SK-N-SH (cell line): Measurements from ENCODE around the gene TMEM44. TPM values are rescaled to one million over a fixed set of nuclear protein-coding genes. Genes with fewer than 3 reads are reported as not detected.
A peak's percentile ranks its signal among the peaks of the same experiment; 100 is the strongest.

Source experiments
- CTCF ChIA-PET: fragments of 300-600, 350-600 bp; formaldehyde crosslinking; extraction: SDS; loops from one replicate; lab custom pipeline; 2021; lab: Yijun Ruan, JAX
- POLR2A ChIA-PET: fragments of 350-600 bp; sonication (Branson Sonifier 250); formaldehyde crosslinking; extraction: SDS; loops from one replicate; lab custom pipeline; 2020; ENCODE audit warnings: antibody characterized with exemption, inconsistent platforms; lab: Yijun Ruan, JAX
- DNase-seq: peaks from one replicate; pipeline ENCODE4 v3.0.0; 2012
- H2AFZ ChIP-seq: fragments of 200-600 bp; sonication (generic); 2 replicates; pipeline ENCODE4 v1.8.1; 2016; ENCODE audit warnings: antibody characterized with exemption, mild to moderate bottlenecking, low read depth
- H3F3A ChIP-seq: fragments of 200-600 bp; sonication (generic); replicated peaks from 2 replicates; pipeline ENCODE3; 2016; ENCODE audit warnings: antibody characterized with exemption, mild to moderate bottlenecking; ENCODE audit not compliant: insufficient read depth
- H3K27ac ChIP-seq, 2 experiments: fragments of 200-500 bp in 1 of 2; fragments of 200-600 bp in 1 of 2; sonication (Bioruptor generic) in 1 of 2; sonication (generic), shearing (Covaris generic) in 1 of 2; 2 replicates each; pipeline versions ENCODE4 v1.5.1 to v1.6.1; 2014 to 2016; ENCODE audit warnings: low read depth in 2 of 2, inconsistent platforms in 1 of 2, low read length in 1 of 2, mild to moderate bottlenecking in 1 of 2, mixed read lengths in 1 of 2
- H3K27me3 ChIP-seq: fragments of 200-600 bp; sonication (generic), shearing (Covaris generic); 2 replicates; pipeline ENCODE4 v1.6.1; 2016; ENCODE audit warnings: mixed run types; ENCODE audit not compliant: insufficient read depth
- H3K36me3 ChIP-seq, 2 experiments: fragments of 200-500 bp in 1 of 2; fragments of 200-600 bp in 1 of 2; sonication (Bioruptor generic) in 1 of 2; sonication (generic) in 1 of 2; replicated peaks in 1 of 2; 2 replicates each; pipeline versions ENCODE3 to v1.5.1; 2014 to 2016; ENCODE audit warnings: low read length in 1 of 2, mild to moderate bottlenecking in 1 of 2; ENCODE audit not compliant: insufficient read depth in 2 of 2, control insufficient read depth in 1 of 2
- H3K4me1 ChIP-seq, 2 experiments: fragments of 200-500 bp in 1 of 2; fragments of 200-600 bp in 1 of 2; sonication (Bioruptor generic) in 1 of 2; sonication (generic), shearing (Covaris generic) in 1 of 2; 2 replicates each; pipeline versions ENCODE4 v1.5.1 to v1.6.1; 2014 to 2016; ENCODE audit warnings: low read depth in 1 of 2, low read length in 1 of 2, mixed run types in 1 of 2; ENCODE audit not compliant: insufficient read depth in 2 of 2, control insufficient read depth in 1 of 2
- H3K4me2 ChIP-seq: fragments of 200-600 bp; sonication (generic), shearing (Covaris generic); 2 replicates; pipeline ENCODE4 v1.6.1; 2017; ENCODE audit warnings: mixed run types
- H3K4me3 ChIP-seq, 2 experiments: fragments of 200-500 bp in 1 of 2; fragments of 200-600 bp in 1 of 2; sonication (Bioruptor generic) in 1 of 2; sonication (generic), shearing (Covaris generic) in 1 of 2; 2 replicates each; pipeline versions ENCODE4 v1.5.1 to v1.8.1; 2014 to 2016; ENCODE audit warnings: low read depth in 2 of 2, inconsistent platforms in 1 of 2, low read length in 1 of 2, mild to moderate bottlenecking in 1 of 2, mixed read lengths in 1 of 2, moderate library complexity in 1 of 2
- H3K79me2 ChIP-seq: fragments of 200-600 bp; sonication (generic); 2 replicates; pipeline ENCODE4 v1.8.1; 2017; ENCODE audit warnings: mild to moderate bottlenecking; ENCODE audit not compliant: insufficient read depth
- H3K9ac ChIP-seq: fragments of 200-600 bp; sonication (generic); 2 replicates; pipeline ENCODE4 v1.6.1; 2017; ENCODE audit warnings: mixed run types
- H3K9me2 ChIP-seq: fragments of 200-600 bp; sonication (generic); 2 replicates; pipeline ENCODE4 v1.6.1; 2017; ENCODE audit warnings: mixed run types
- H3K9me3 ChIP-seq: fragments of 200-600 bp; sonication (generic); 2 replicates; pipeline ENCODE4 v1.6.1; 2017; ENCODE audit warnings: mixed run types, mild to moderate bottlenecking, moderate library complexity
- H4K20me1 ChIP-seq: fragments of 200-600 bp; sonication (generic); 2 replicates; pipeline ENCODE4 v1.6.1; 2017; ENCODE audit warnings: mild to moderate bottlenecking, mixed run types; ENCODE audit not compliant: insufficient read depth
- CHD2 ChIP-seq: fragments of 150-350 bp; IDR thresholded peaks from 2 replicates; pipeline ENCODE4 v1.6.1; 2018; ENCODE audit warnings: low read length; ENCODE audit not compliant: partially characterized antibody
- EP300 ChIP-seq, 2 experiments: IDR thresholded peaks; 2 replicates each; pipeline versions ENCODE4 v1.4.0 to v1.6.1; 2012; ENCODE audit warnings: borderline replicate concordance in 1 of 2, low read depth in 1 of 2, low read length in 1 of 2
- EZH2phosphoT487 ChIP-seq: fragments of 200-600 bp; sonication (generic); IDR thresholded peaks from 2 replicates; pipeline ENCODE4 v1.6.1; 2017; ENCODE audit warnings: low read depth, mixed run types, mild to moderate bottlenecking, antibody characterized with exemption, moderate library complexity, borderline replicate concordance
- FOSL2 ChIP-seq: IDR thresholded peaks from 2 replicates; pipeline ENCODE4 v1.4.0; 2012; ENCODE audit warnings: low read depth, mild to moderate bottlenecking, moderate library complexity, borderline replicate concordance
- FOXJ3 ChIP-seq: sonication (generic); formaldehyde crosslinking; IDR thresholded peaks from 2 replicates; pipeline ENCODE4 v1.5.1; 2020; ENCODE audit warnings: mild to moderate bottlenecking, missing genetic modification reagents
- JUND ChIP-seq: IDR thresholded peaks from 2 replicates; pipeline ENCODE4 v1.4.0; 2012
- MAX ChIP-seq: IDR thresholded peaks from 2 replicates; pipeline ENCODE4 v1.4.0; 2012; ENCODE audit warnings: low read depth
- MEF2A ChIP-seq: IDR thresholded peaks from 2 replicates; pipeline ENCODE4 v1.4.0; 2012; ENCODE audit warnings: low read depth, borderline replicate concordance
- NFIC ChIP-seq: IDR thresholded peaks from 2 replicates; pipeline ENCODE4 v1.4.0; 2012; ENCODE audit warnings: borderline replicate concordance
- PBX3 ChIP-seq: IDR thresholded peaks from 2 replicates; pipeline ENCODE4; 2012
- POLR2AphosphoS5 ChIP-seq: IDR thresholded peaks from 2 replicates; pipeline ENCODE4 v1.6.1; 2012; ENCODE audit warnings: low read depth, low read length
- RCOR1 ChIP-seq: fragments of 150-350 bp; IDR thresholded peaks from 2 replicates; pipeline ENCODE4 v1.6.1; 2017; ENCODE audit warnings: antibody characterized with exemption, low read length
- RFX5 ChIP-seq: IDR thresholded peaks from 2 replicates; pipeline ENCODE4 v1.6.1; 2012; ENCODE audit warnings: mild to moderate bottlenecking, improper control_type of control experiment, low read length
- SMC3 ChIP-seq: IDR thresholded peaks from 2 replicates; pipeline ENCODE4 v1.6.1; 2012; ENCODE audit warnings: low read depth, low read length, improper control_type of control experiment
- TAF1 ChIP-seq: IDR thresholded peaks from 2 replicates; pipeline ENCODE4 v1.6.1; 2012; ENCODE audit warnings: low read depth, mild to moderate bottlenecking, low read length, moderate library complexity, borderline replicate concordance
- TEAD4 ChIP-seq: IDR thresholded peaks from 2 replicates; pipeline ENCODE4 v1.4.0; 2012; ENCODE audit warnings: mild to moderate bottlenecking, borderline replicate concordance; ENCODE audit not compliant: insufficient read depth
- USF2 ChIP-seq: fragments of 150-350 bp; IDR thresholded peaks from 2 replicates; pipeline ENCODE4 v1.6.1; 2017; ENCODE audit warnings: antibody characterized with exemption, low read length, low read depth, borderline replicate concordance
- WGBS: methylation state at CpG from one replicate; pipeline ENCODE4 v1.1.6; 2017; ENCODE audit warnings: low lambda C conversion rate; 5-methylcytosine and 5-hydroxymethylcytosine counted together
- polyA plus RNA-seq, 3 experiments: library from polyadenylated mRNA; depleted of rRNA; stranded (reverse); fragments of >200 nt; gene quantifications; 2 replicates each; pipeline ENCODE4 v1.2.3, GENCODE V29; 2012
- TF ChIP-seq, protein P1 (sequence below): fragments of 200-600 bp; sonication (generic); IDR thresholded peaks from 2 replicates; pipeline ENCODE4 v1.6.1; 2017; ENCODE audit warnings: antibody characterized with exemption, mild to moderate bottlenecking, moderate library complexity

TMEM44 gene
- polyA plus RNA-seq, 1 of the 3 experiments (the other 2 are of a cell fraction), result 22.6 TPM

- Histone ChIP-seq H3K9me2 (no peaks in the 10 kb centered on the region), H3K36me3 (peaks cover 0 to 19% of the 10 kb centered on the region in 2 experiments), H3K4me2 (no peak overlapping the region), H3K9ac (no peak overlapping the region), H3K27ac (peak overlapping the region in 1 of 2 experiments; percentile 91; a peak in 2 of 4 replicates), H3K4me3 (no peak overlapping the region), H3K9me3 (no peaks in the 10 kb centered on the region), H3K4me1 (peaks cover 6 to 10% of the 10 kb centered on the region in 2 experiments; a peak in 2 of 4 replicates), H3K27me3 (no peaks in the 10 kb centered on the region), H4K20me1 (no peaks in the 10 kb centered on the region), H3K79me2 (peaks cover 21% of the 10 kb centered on the region), H3F3A (peaks cover 46% of the 10 kb centered on the region), H2AFZ (no peak overlapping the region)
- ChIA-PET POLR2A (interaction anchor here (1.3 kb wide), 1 partner anchor 30 kb away, joined by 4 read pairs; no protein-coding TSS in a partner anchor), CTCF (interaction anchor here (0.9 to 3.5 kb wide), 4 partner anchors 8 to 114 kb away, joined by 3 to 13 read pairs (median 4); no protein-coding TSS in a partner anchor)
- 94% methylated on average over 5 of the region's 5 CpGs for WGBS
- no peak for DNase-seq
- TF ChIP-seq MEF2A (no peak), MAX (no peak), FOXJ3 (CRISPR knock-in tag) (no peak), NFIC (no peak), POLR2AphosphoS5 (no peak), PBX3 (no peak), CHD2 (no peak), RCOR1 (no peak), EP300 (IDR thresholded peaks at IDR 0.05; ENCODE audit: borderline replicate concordance in 1 of 2, low read depth in 1 of 2, low read length in 1 of 2) (no peak), TAF1 (no peak), SMC3 (no peak), USF2 (no peak), EZH2phosphoT487 (no peak), JUND (no peak), TEAD4 (no peak), FOSL2 (no peak), RFX5 (no peak)
- TF ChIP-seq, protein P1, sequence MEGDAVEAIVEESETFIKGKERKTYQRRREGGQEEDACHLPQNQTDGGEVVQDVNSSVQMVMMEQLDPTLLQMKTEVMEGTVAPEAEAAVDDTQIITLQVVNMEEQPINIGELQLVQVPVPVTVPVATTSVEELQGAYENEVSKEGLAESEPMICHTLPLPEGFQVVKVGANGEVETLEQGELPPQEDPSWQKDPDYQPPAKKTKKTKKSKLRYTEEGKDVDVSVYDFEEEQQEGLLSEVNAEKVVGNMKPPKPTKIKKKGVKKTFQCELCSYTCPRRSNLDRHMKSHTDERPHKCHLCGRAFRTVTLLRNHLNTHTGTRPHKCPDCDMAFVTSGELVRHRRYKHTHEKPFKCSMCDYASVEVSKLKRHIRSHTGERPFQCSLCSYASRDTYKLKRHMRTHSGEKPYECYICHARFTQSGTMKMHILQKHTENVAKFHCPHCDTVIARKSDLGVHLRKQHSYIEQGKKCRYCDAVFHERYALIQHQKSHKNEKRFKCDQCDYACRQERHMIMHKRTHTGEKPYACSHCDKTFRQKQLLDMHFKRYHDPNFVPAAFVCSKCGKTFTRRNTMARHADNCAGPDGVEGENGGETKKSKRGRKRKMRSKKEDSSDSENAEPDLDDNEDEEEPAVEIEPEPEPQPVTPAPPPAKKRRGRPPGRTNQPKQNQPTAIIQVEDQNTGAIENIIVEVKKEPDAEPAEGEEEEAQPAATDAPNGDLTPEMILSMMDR, result no peak
These were observed 47.3 kb downstream of the TMEM44 start for GRCh38 chr3:194585880-194586281.
